C4-2B (cell line): ENCODE measurements around the gene RTP5.

ENCODE experiments used
- CTCF ChIP-seq: fragments of 450-650 bp; conservative IDR thresholded peaks from 2 replicates; pipeline ENCODE4 v1.5.1; 2017; ENCODE audit warnings: mild to moderate bottlenecking
- ZFX ChIP-seq: fragments of 450-650 bp; IDR thresholded peaks from 2 replicates; pipeline ENCODE4 v1.6.1; 2017

GRCh38 chr2:241846406-241846805, 23.1 kb upstream of the RTP5 start:
- TF ChIP-seq CTCF = no peak
- TF ChIP-seq ZFX = no peak
